OCI-LY3 (cell line): Measurements from ENCODE around the gene AGFG1.

Experiments used
- CTCF ChIP-seq: fragments of 200-600, 300-600 bp; sonication (generic); IDR thresholded peaks from 2 replicates; pipeline ENCODE4 v1.5.1; 2014; ENCODE audit warnings: antibody characterized with exemption, low read length, low read depth
- EZH2phosphoT487 ChIP-seq: fragments of 200-600 bp; shearing (Covaris generic); IDR thresholded peaks from 2 replicates; pipeline ENCODE4 v1.6.1; 2018; ENCODE audit warnings: antibody characterized with exemption, mixed run types, low read depth

- no peak for TF ChIP-seq CTCF
- no peak for TF ChIP-seq EZH2phosphoT487
Measured at GRCh38 chr2:227471412-227471811, 544 bp upstream of the AGFG1 start.
